ENCODE data around the gene GNS. TPM values are rescaled to one million over a fixed set of nuclear protein-coding genes. Genes with fewer than 3 reads are reported as not detected.

Gene GNS
- total RNA-seq, 2 donors from 2014 or later, result 21.5 to 26.8 TPM

DNA sequence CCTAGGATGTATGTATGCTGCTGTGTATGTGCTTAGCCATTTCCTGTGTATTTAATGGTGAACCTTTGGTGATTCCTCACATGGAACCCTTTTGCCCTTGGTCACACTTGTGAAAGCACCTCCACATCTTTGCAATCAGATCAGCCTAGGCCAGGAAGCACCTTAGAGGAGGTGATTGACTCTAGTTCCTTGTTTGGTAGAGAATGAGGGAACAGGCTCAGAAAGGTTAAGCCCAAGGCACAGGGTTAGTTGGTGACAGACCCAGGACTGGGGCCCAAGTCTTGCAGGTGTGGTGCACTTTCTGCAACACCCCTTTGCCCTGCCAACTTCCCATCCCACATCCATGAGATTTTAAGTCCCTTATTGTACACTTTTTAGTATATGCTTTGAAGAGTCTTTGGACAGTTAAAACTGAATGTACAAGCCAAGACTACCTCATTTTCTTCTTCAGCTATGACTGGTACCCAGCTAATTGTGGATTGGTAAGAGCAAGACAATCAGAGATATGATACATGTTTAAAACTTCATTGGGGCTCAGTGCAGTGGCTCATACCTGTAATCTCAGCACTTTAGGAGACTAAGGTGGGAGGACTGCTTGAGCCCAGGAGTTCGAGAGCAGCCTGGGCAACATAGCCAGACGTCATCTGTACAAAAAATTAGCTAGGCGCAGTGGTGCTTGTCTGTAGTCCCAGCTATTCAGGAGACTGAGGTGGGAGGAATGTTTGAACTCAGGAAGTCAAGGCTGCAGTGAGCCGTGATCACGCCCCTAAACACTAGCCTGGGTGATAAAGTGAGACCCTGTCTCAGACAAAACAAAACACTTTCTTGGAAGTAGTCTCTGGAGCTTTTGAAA is 77.8 kb downstream of the GNS start:
- Mint-ChIP-seq H3K9me3 (peaks cover 0 to 5% of the 10 kb centered on the region in 2 donors), H3K36me3 (peaks cover 6 to 30% of the 10 kb centered on the region in 2 donors), H3K27ac (peak overlapping the region; percentile 88 to 90)
- ATAC-seq (peak; percentile 63 to 82), DNase-seq (ENCODE audit: low spot score in 2 of 2) (no peak)

GRCh38 chr12:64680235-64680634 is 79.0 kb downstream of the GNS start:
- no peak for DNase-seq (ENCODE audit: low spot score in 2 of 2)
- Mint-ChIP-seq H3K27ac (peak overlapping the region; percentile 88 to 90), H3K36me3 (peaks cover 6 to 21% of the 10 kb centered on the region in 2 donors), H3K9me3 (peaks cover 0 to 5% of the 10 kb centered on the region in 2 donors)
- no peak for ATAC-seq

DNA sequence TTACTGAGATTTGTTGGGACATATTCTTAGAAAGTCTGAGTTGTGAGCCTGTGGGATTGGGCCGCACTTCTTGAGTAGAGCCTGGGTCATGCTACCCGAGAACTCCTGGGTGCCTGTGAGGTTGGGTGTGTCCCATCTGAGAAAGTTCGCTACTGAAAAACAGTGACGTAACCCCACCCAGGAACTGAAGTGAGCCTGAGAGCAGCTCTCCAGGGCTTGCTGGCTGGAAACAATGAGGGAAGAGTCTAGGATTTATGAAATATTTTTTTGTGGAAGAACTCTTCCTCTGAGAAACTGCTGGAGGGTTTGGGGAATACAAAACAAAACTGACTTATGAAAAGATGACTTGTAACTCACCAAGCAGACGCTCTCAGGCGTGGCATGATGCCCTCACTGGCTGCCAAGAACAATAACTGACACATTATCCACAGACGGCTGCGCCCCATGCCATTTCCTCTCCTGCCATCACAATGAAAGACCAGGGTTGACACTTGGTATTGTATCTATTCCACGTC is 79.7 kb downstream of the GNS start:
- Mint-ChIP-seq H3K9me3 (peaks cover 0 to 5% of the 10 kb centered on the region in 2 donors), H3K36me3 (peaks cover 6 to 16% of the 10 kb centered on the region in 2 donors), H3K27ac (peak overlapping the region; percentile 66 to 88)
- ATAC-seq (peak; percentile 65 to 67), DNase-seq (ENCODE audit: low spot score in 2 of 2) (peak in 1 of 2 donors; percentile 49)

DNA sequence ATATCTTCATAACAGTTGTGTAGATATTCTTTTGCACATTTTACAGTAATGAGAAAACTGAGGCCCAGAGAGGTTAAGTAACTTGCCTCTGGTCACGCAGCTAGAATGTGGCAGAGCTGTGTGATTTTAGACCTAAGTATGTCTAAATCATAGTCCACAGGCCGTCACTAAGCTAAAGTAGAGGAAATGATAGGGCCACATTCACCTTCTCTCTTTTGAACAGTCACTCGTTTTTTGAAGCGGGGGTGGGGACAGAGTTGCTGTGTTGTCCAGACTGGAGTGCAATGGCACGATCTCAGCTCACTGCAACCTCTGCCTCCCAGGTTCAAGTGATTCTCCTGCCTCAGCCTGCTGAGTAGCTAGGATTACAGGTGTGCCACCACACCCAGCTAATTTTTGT is 80.4 kb downstream of the GNS start:
- no peak for DNase-seq (ENCODE audit: low spot score in 2 of 2)
- ATAC-seq, result peak in 1 of 2 donors; percentile 6
- Mint-ChIP-seq H3K9me3 (peaks cover 0 to 3% of the 10 kb centered on the region in 2 donors), H3K36me3 (peaks cover 6 to 10% of the 10 kb centered on the region in 2 donors), H3K27ac (peak overlapping the region in 1 of 2 donors; percentile 66)

GRCh38 chr12:64678248-64678647 is 81.0 kb downstream of the GNS start:
- Mint-ChIP-seq H3K36me3 (peaks cover 5 to 6% of the 10 kb centered on the region in 2 donors), H3K27ac (no peak overlapping the region), H3K9me3 (no peaks in the 10 kb centered on the region)
- no peak for DNase-seq (ENCODE audit: low spot score in 2 of 2)
- ATAC-seq, result no peak

DNA sequence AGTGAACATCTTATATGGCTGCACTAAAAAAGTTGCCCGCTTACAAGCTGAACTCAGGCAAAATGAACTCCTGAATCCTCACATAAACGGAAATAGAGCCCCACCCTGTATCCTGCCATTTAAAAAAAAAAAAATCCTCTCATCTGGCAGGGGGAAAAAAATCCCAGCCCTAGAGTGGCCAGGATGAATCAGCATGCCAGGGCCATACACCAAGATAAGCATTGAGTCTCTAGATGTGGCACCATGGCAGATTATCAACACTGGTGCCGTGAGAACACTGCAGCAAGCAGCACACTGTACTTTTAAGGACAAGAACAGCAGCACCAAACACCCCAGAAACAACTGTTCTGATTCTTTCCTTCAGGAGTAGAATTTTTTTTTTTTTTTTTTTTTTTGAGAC is 83.4 kb downstream of the GNS start:
- Mint-ChIP-seq H3K36me3 (no peaks in the 10 kb centered on the region), H3K27ac (peak overlapping the region in 1 of 2 donors; percentile 27), H3K9me3 (no peaks in the 10 kb centered on the region)
- DNase-seq (ENCODE audit: low spot score in 2 of 2) (no peak), ATAC-seq (peak in 1 of 2 donors; percentile 34)

- H3K27ac Mint-ChIP-seq, result peak overlapping the region; percentile 83 to 93
- no peaks in the 10 kb centered on the region for H3K9me3 Mint-ChIP-seq
- ATAC-seq (no peak), DNase-seq (ENCODE audit: low spot score in 2 of 2) (no peak)
- no peaks in the 10 kb centered on the region for H3K36me3 Mint-ChIP-seq
Observed at GRCh38 chr12:64674367-64674922, 84.8 kb downstream of the GNS start.

DNA sequence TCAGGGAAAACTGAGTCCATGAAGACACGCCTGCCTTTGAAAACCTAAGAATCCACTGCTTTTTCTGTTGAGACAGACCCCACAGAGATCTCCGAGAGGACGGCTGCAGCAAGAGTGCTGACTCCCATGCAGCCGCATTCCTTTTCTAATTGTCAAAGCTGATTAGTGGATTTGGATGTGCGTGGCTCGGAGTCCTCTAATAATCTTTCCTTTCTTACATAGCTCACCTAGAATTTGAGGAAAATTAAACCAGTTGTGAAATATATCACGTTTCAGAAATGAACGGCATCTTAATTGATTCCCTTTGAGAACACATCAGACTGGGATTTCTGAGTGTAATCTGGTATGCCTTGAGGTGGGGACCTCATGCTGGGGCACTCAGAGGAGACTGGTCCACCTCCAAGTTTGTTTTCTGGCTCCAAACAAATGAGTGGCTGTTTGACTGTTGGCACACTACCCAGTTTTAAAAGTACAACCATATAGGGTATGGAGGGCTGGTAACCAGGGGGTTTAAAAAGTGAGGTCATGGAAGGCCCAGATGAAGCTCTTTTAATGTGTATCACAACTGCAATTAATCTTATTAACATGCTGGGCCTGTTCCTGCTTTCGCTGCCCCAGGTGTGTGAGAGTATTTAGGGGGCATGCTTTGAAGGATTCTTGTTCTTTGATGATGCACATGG is 85.6 kb downstream of the GNS start:
- Mint-ChIP-seq H3K36me3 (no peaks in the 10 kb centered on the region), H3K9me3 (no peaks in the 10 kb centered on the region), H3K27ac (peak overlapping the region in 1 of 2 donors; percentile 83)
- DNase-seq (ENCODE audit: low spot score in 2 of 2) (no peak), ATAC-seq (no peak)

DNA sequence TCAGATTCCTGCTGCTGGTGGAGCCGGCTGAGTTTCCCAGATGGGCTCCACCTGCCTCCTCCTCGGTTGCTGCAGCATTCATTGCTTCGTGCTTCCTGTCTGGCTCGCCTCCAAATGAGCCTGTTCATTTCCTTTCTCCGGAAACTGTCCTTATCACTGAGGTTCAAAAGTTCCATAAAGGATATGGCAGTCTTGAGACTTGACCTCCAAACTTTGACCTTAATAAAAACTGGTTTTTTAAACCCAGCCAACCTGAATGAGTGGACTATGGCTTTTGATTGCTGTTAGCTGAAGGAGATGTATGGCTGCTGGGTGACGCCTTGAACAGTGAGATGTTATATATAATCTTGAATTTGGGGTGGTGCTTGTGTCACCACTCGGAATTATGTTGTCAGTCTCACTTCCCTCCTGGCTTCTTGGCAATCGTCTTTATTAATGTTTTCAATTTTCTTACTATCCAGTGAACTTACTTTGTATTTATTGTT is 86.2 kb downstream of the GNS start:
- H3K27ac Mint-ChIP-seq, result peak overlapping the region; percentile 83 to 95
- H3K9me3 Mint-ChIP-seq, result no peaks in the 10 kb centered on the region
- ATAC-seq (peak in 1 of 2 donors; percentile 13), DNase-seq (ENCODE audit: low spot score in 2 of 2) (no peak)
- no peaks in the 10 kb centered on the region for H3K36me3 Mint-ChIP-seq

DNA sequence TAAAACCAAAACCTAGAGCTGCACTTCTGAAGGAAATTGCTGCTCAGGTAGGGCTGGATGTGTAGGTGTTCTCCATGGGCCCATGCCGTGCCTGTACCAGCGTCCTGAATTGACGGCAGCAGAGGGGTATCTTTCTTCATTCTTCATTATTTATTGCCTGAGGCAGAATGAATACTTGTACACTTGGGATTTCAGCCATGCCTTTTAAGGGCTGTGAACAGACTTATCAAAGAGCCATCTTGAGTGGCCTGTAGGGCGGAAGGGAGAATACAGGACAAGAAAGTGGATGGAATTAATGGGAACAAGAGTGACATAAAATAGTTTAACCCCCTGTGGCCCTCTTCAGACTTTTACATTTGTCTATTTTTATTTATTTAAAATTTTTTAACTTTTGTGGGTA is 87.5 kb downstream of the GNS start:
- Mint-ChIP-seq H3K36me3 (no peaks in the 10 kb centered on the region), H3K9me3 (no peaks in the 10 kb centered on the region), H3K27ac (peak overlapping the region; percentile 75 to 84)
- ATAC-seq (peak in 1 of 2 donors; percentile 16), DNase-seq (ENCODE audit: low spot score in 2 of 2) (no peak)

- H3K9me3 Mint-ChIP-seq, result no peaks in the 10 kb centered on the region
- H3K27ac Mint-ChIP-seq, result peak overlapping the region; percentile 75 to 84
- DNase-seq (ENCODE audit: low spot score in 2 of 2) (no peak), ATAC-seq (peak; percentile 53 to 70)
- no peaks in the 10 kb centered on the region for H3K36me3 Mint-ChIP-seq
Observed at GRCh38 chr12:64670919-64671639, 88.1 kb downstream of the GNS start.

GRCh38 chr12:64670019-64670418 is 89.2 kb downstream of the GNS start:
- Mint-ChIP-seq H3K27ac (peak overlapping the region; percentile 84), H3K9me3 (no peaks in the 10 kb centered on the region), H3K36me3 (no peaks in the 10 kb centered on the region)
- ATAC-seq (no peak), DNase-seq (ENCODE audit: low spot score in 2 of 2) (no peak)

DNA sequence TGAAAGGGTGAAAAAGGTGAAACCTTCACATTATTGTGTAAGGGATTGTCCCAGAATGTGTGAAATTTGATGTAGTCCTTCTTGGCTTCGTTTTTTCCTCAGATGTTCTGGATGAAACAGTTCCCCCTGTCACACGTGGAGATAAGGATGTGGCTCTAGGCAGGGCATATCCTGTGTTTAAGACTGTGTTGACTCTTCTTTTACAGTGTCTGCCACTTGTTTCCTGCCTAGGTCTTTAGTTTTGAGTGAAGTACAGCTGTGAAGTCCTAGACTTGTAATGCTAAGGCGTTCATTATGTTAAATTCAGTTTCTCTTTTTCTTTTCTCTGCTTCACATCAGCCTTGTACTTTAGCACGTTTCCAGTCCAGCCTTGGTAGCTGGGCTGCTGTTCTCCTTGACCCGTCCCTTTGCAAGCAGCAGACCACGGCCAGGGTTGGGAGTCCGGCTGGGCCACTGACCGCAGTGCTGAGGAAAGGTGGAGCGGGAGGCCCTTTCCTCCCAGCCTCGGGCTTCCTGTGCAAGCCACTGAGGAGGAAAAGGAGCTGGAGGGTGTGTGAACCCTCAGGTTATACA is 89.8 kb downstream of the GNS start:
- Mint-ChIP-seq H3K36me3 (no peaks in the 10 kb centered on the region), H3K27ac (peak overlapping the region; percentile 84 to 96), H3K9me3 (no peaks in the 10 kb centered on the region)
- ATAC-seq (peak; percentile 85), DNase-seq (ENCODE audit: low spot score in 2 of 2) (no peak)

- no peak for ATAC-seq
- no peak for DNase-seq (ENCODE audit: low spot score in 2 of 2)
- no peaks in the 10 kb centered on the region for H3K36me3 Mint-ChIP-seq
- peak overlapping the region in 1 of 2 donors; percentile 84 for H3K27ac Mint-ChIP-seq
- H3K9me3 Mint-ChIP-seq, result no peaks in the 10 kb centered on the region
Observed at GRCh38 chr12:64667793-64668192, 91.4 kb downstream of the GNS start.

DNA sequence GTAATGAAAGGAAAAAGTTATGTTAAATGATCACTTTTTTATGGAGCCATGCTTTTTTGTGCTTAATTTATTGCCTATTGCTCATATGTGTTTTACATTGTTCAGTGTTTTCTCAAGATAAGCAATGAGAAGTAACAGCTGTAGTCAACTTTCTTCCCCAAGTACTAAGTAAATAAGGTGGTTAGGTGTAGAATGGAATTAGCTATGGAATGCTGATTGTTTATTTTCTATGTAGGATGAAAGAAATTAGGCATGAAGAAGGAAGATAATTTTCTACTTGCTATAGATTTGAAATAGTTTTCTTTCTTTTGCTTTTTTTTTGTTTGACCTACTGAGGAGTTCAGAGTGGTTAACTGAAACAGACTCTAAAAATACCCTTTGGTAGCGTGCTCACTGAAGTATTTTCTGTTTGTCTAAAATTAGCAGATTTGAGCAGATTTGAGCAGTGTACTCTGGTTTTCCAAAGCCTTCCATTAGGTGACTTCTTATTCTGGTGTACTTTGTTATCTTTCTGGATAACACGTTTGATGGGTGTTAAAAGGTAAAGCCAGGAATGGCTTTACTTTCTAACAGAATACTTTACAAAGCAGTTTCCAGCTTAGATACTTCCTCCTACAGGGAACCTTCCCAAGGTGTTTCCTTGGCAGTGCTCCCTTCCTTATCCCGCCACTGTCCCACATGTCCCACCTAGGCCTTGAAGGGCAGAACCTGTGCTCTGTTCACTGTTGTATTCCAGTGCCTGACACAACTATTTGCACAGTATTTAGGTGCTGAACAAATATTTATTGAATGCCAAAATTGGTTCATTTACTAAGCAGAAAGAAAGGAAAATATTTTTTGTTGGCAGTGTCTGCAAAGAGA is 92.9 kb downstream of the GNS start:
- Mint-ChIP-seq H3K9me3 (no peaks in the 10 kb centered on the region), H3K36me3 (no peaks in the 10 kb centered on the region), H3K27ac (peak overlapping the region; percentile 84 to 89)
- ATAC-seq, result no peak
- no peak for DNase-seq (ENCODE audit: low spot score in 2 of 2)

Measured in activated naive CD4-positive, alpha-beta T cell treated with anti-CD3 and anti-CD28 coated beads, Interleukin-2, amount 50 U/mL, for 72 hours (primary cell).